Duodenal mucosa (tissue), 2 donors: Measurements from ENCODE around the gene RRP15.

Source experiments
- H3K27ac ChIP-seq: one replicate; pipeline ENCODE4 v1.7.0; 2013; ENCODE audit warnings: low read depth, low read length
- H3K27me3 ChIP-seq, 2 donors: one replicate each; pipeline ENCODE4 v1.7.0; 2013; ENCODE audit warnings: low read length in 2 of 2, control low read depth in 1 of 2; ENCODE audit not compliant: insufficient read depth in 2 of 2, control insufficient read depth in 1 of 2
- H3K36me3 ChIP-seq, 2 donors: one replicate each; pipeline ENCODE4 v1.7.0; 2013; ENCODE audit warnings: low read length in 2 of 2, control low read depth in 1 of 2; ENCODE audit not compliant: insufficient read depth in 2 of 2, control insufficient read depth in 1 of 2
- H3K4me1 ChIP-seq, 2 donors: one replicate each; pipeline ENCODE4 v1.7.0; 2013; ENCODE audit warnings: low read length in 2 of 2, control low read depth in 1 of 2; ENCODE audit not compliant: insufficient read depth in 2 of 2, control insufficient read depth in 1 of 2
- H3K4me3 ChIP-seq, 2 donors: one replicate each; pipeline ENCODE4 v1.7.0; 2013; ENCODE audit warnings: low read length in 2 of 2, low read depth in 1 of 2
- H3K9ac ChIP-seq, 2 donors: one replicate each; pipeline ENCODE4 v1.7.0; 2013; ENCODE audit warnings: low read length in 2 of 2, low read depth in 1 of 2
- H3K9me3 ChIP-seq, 2 donors: one replicate each; pipeline ENCODE4 v1.7.0; 2013; ENCODE audit warnings: low read length in 2 of 2, control low read depth in 1 of 2; ENCODE audit not compliant: control insufficient read depth in 1 of 2

Gene RRP15

GRCh38 chr1:218355278-218355677 is 70.2 kb downstream of the RRP15 start:
- H3K9me3 ChIP-seq = no peaks in the 10 kb centered on the region
- H3K36me3 ChIP-seq = no peaks in the 10 kb centered on the region
- no peaks in the 10 kb centered on the region for H3K27me3 ChIP-seq
- H3K4me1 ChIP-seq = no peaks in the 10 kb centered on the region
- no peak overlapping the region for H3K9ac ChIP-seq
- no peak overlapping the region for H3K27ac ChIP-seq
- H3K4me3 ChIP-seq = no peak overlapping the region

- Histone ChIP-seq H3K9ac (no peak overlapping the region), H3K36me3 (no peaks in the 10 kb centered on the region), H3K9me3 (no peaks in the 10 kb centered on the region), H3K4me3 (no peak overlapping the region), H3K27me3 (no peaks in the 10 kb centered on the region), H3K4me1 (no peaks in the 10 kb centered on the region), H3K27ac (no peak overlapping the region)
Measured at GRCh38 chr1:218357211-218357892, 72.3 kb downstream of the RRP15 start.

- no peak overlapping the region for H3K27ac ChIP-seq
- H3K4me1 ChIP-seq = no peaks in the 10 kb centered on the region
Measured at GRCh38 chr1:218357893-218358232, 72.8 kb downstream of the RRP15 start.

GRCh38 chr1:218361298-218362065 is 76.4 kb downstream of the RRP15 start:
- no peak overlapping the region for H3K9ac ChIP-seq
- H3K36me3 ChIP-seq = no peaks in the 10 kb centered on the region
- H3K27me3 ChIP-seq = no peaks in the 10 kb centered on the region
- no peaks in the 10 kb centered on the region for H3K9me3 ChIP-seq
- H3K4me3 ChIP-seq = no peak overlapping the region
- H3K27ac ChIP-seq = no peak overlapping the region
- H3K4me1 ChIP-seq = no peaks in the 10 kb centered on the region

More at GRCh38 chr1:218357893-218358232, 72.8 kb downstream of the RRP15 start:
- no peaks in the 10 kb centered on the region for H3K9me3 ChIP-seq
- H3K4me3 ChIP-seq = no peak overlapping the region
- H3K36me3 ChIP-seq = no peaks in the 10 kb centered on the region
- H3K27me3 ChIP-seq = no peaks in the 10 kb centered on the region
- H3K9ac ChIP-seq = no peak overlapping the region

- no peaks in the 10 kb centered on the region for H3K9me3 ChIP-seq
- H3K4me3 ChIP-seq = no peak overlapping the region
- no peak overlapping the region for H3K9ac ChIP-seq
- no peaks in the 10 kb centered on the region for H3K4me1 ChIP-seq
- H3K27ac ChIP-seq = no peak overlapping the region
- H3K36me3 ChIP-seq = no peaks in the 10 kb centered on the region
- no peaks in the 10 kb centered on the region for H3K27me3 ChIP-seq
Measured at GRCh38 chr1:218362418-218363076, 77.5 kb downstream of the RRP15 start.

GRCh38 chr1:218363141-218363540 is 78.0 kb downstream of the RRP15 start:
- H3K36me3 ChIP-seq = no peaks in the 10 kb centered on the region
- H3K27me3 ChIP-seq = no peaks in the 10 kb centered on the region
- no peaks in the 10 kb centered on the region for H3K4me1 ChIP-seq
- H3K9me3 ChIP-seq = no peaks in the 10 kb centered on the region
- H3K4me3 ChIP-seq = no peak overlapping the region
- no peak overlapping the region for H3K9ac ChIP-seq
- no peak overlapping the region for H3K27ac ChIP-seq

GRCh38 chr1:218364028-218364710 is 79.1 kb downstream of the RRP15 start:
- Histone ChIP-seq H3K4me1 (no peaks in the 10 kb centered on the region), H3K9me3 (no peaks in the 10 kb centered on the region), H3K9ac (no peak overlapping the region), H3K4me3 (no peak overlapping the region), H3K36me3 (no peaks in the 10 kb centered on the region), H3K27ac (no peak overlapping the region), H3K27me3 (no peaks in the 10 kb centered on the region)

GRCh38 chr1:218365226-218365999 is 80.3 kb downstream of the RRP15 start:
- no peaks in the 10 kb centered on the region for H3K27me3 ChIP-seq
- H3K27ac ChIP-seq = no peak overlapping the region
- no peaks in the 10 kb centered on the region for H3K4me1 ChIP-seq
- no peak overlapping the region for H3K9ac ChIP-seq
- H3K9me3 ChIP-seq = no peaks in the 10 kb centered on the region
- no peaks in the 10 kb centered on the region for H3K36me3 ChIP-seq
- H3K4me3 ChIP-seq = no peak overlapping the region

GRCh38 chr1:218366322-218367052 is 81.4 kb downstream of the RRP15 start:
- Histone ChIP-seq H3K4me1 (no peaks in the 10 kb centered on the region), H3K9ac (no peak overlapping the region), H3K27me3 (no peaks in the 10 kb centered on the region), H3K4me3 (no peak overlapping the region), H3K27ac (no peak overlapping the region), H3K36me3 (no peaks in the 10 kb centered on the region), H3K9me3 (no peaks in the 10 kb centered on the region)
